ENCODE measurements around the gene CGGBP1.

Gene CGGBP1

GRCh38 chr3:88093266-88093665 is 34.5 kb upstream of the CGGBP1 start:
- no peak overlapping the region for H3K9ac ChIP-seq (ENCODE audit: low read length)
- H3K27ac ChIP-seq (ENCODE audit: low read depth, low read length, poor library complexity, severe bottlenecking), result no peak overlapping the region
- no peak for TF ChIP-seq EZH2 (IDR thresholded peaks at IDR 0.05; ENCODE audit: borderline replicate concordance, low read length)
- TF ChIP-seq, protein P1, sequence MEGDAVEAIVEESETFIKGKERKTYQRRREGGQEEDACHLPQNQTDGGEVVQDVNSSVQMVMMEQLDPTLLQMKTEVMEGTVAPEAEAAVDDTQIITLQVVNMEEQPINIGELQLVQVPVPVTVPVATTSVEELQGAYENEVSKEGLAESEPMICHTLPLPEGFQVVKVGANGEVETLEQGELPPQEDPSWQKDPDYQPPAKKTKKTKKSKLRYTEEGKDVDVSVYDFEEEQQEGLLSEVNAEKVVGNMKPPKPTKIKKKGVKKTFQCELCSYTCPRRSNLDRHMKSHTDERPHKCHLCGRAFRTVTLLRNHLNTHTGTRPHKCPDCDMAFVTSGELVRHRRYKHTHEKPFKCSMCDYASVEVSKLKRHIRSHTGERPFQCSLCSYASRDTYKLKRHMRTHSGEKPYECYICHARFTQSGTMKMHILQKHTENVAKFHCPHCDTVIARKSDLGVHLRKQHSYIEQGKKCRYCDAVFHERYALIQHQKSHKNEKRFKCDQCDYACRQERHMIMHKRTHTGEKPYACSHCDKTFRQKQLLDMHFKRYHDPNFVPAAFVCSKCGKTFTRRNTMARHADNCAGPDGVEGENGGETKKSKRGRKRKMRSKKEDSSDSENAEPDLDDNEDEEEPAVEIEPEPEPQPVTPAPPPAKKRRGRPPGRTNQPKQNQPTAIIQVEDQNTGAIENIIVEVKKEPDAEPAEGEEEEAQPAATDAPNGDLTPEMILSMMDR (IDR thresholded peaks at IDR 0.05; ENCODE audit: low read length), result no peak
- H3K4me2 ChIP-seq (ENCODE audit: low read length), result no peak overlapping the region
- no peaks in the 10 kb centered on the region for H4K20me1 ChIP-seq (ENCODE audit: insufficient read depth, low read length)
- H3K9me2 ChIP-seq (ENCODE audit: low read depth, low read length), result no peaks in the 10 kb centered on the region
- no peak overlapping the region for H3K4me3 ChIP-seq (ENCODE audit: low read depth, low read length, poor library complexity, severe bottlenecking)
- no peak overlapping the region for H2AFZ ChIP-seq (ENCODE audit: low read length)
- H3K27me3 ChIP-seq (ENCODE audit: insufficient read depth, low read length), result no peaks in the 10 kb centered on the region
- H3K9me3 ChIP-seq (ENCODE audit: low read length), result peaks cover 3% of the 10 kb centered on the region; the same call in 1 of the 2 replicates
- H3K4me1 ChIP-seq (ENCODE audit: insufficient read depth, low read length, severe bottlenecking), result no peaks in the 10 kb centered on the region
- no peaks in the 10 kb centered on the region for H3K79me2 ChIP-seq (ENCODE audit: insufficient read depth, low read length)
- peaks cover 57% of the 10 kb centered on the region for H3K36me3 ChIP-seq (ENCODE audit: insufficient read depth, low read length)
- H3F3A ChIP-seq (ENCODE audit: insufficient read depth, low read length), result no peaks in the 10 kb centered on the region

DNA sequence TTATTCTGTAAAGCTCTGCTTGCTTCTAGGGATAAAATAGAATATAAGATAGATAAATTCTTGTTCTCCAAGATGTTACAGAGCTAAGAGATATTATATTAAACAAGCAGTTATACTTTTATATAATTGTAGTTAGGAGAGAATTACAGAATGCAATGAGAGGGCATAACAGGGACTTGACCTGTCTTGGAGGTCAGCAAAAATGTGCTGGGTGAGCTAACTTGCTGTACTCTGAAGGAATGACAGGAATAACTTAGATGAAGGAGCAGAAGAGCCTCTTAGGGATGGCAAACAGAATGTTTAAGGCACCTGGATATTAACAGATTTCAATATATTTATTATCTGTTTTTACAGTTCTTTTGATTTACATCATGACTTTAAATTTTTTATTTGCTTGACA is 33.5 kb upstream of the CGGBP1 start:
- Histone ChIP-seq H3K9me2 (ENCODE audit: low read depth, low read length) (no peaks in the 10 kb centered on the region), H3K4me3 (ENCODE audit: low read depth, low read length, poor library complexity, severe bottlenecking) (no peak overlapping the region), H3K27me3 (ENCODE audit: insufficient read depth, low read length) (no peaks in the 10 kb centered on the region), H4K20me1 (ENCODE audit: insufficient read depth, low read length) (no peaks in the 10 kb centered on the region), H3F3A (ENCODE audit: insufficient read depth, low read length) (no peaks in the 10 kb centered on the region), H3K9ac (ENCODE audit: low read length) (no peak overlapping the region), H3K27ac (ENCODE audit: low read depth, low read length, poor library complexity, severe bottlenecking) (no peak overlapping the region), H3K4me1 (ENCODE audit: insufficient read depth, low read length, severe bottlenecking) (no peaks in the 10 kb centered on the region), H3K36me3 (ENCODE audit: insufficient read depth, low read length) (peaks cover 65% of the 10 kb centered on the region), H2AFZ (ENCODE audit: low read length) (no peak overlapping the region), H3K9me3 (ENCODE audit: low read length) (peaks cover 3% of the 10 kb centered on the region; the same call in 1 of the 2 replicates), H3K79me2 (ENCODE audit: insufficient read depth, low read length) (no peaks in the 10 kb centered on the region), H3K4me2 (ENCODE audit: low read length) (no peak overlapping the region)
- TF ChIP-seq EZH2 (IDR thresholded peaks at IDR 0.05; ENCODE audit: borderline replicate concordance, low read length), result no peak
- TF ChIP-seq, protein P1 (IDR thresholded peaks at IDR 0.05; ENCODE audit: low read length), result no peak

GRCh38 chr3:88090681-88091080 is 31.9 kb upstream of the CGGBP1 start:
- H3K9me3 ChIP-seq (ENCODE audit: low read length), result peaks cover 3% of the 10 kb centered on the region; the same call in 1 of the 2 replicates
- TF ChIP-seq EZH2 (IDR thresholded peaks at IDR 0.05; ENCODE audit: borderline replicate concordance, low read length), result no peak
- TF ChIP-seq, protein P1 (IDR thresholded peaks at IDR 0.05; ENCODE audit: low read length), result no peak
- H2AFZ ChIP-seq (ENCODE audit: low read length), result no peak overlapping the region
- H3K4me2 ChIP-seq (ENCODE audit: low read length), result no peak overlapping the region
- no peaks in the 10 kb centered on the region for H3K4me1 ChIP-seq (ENCODE audit: insufficient read depth, low read length, severe bottlenecking)
- H3K9ac ChIP-seq (ENCODE audit: low read length), result no peak overlapping the region
- H4K20me1 ChIP-seq (ENCODE audit: insufficient read depth, low read length), result no peaks in the 10 kb centered on the region
- no peak overlapping the region for H3K27ac ChIP-seq (ENCODE audit: low read depth, low read length, poor library complexity, severe bottlenecking)
- no peaks in the 10 kb centered on the region for H3F3A ChIP-seq (ENCODE audit: insufficient read depth, low read length)
- H3K9me2 ChIP-seq (ENCODE audit: low read depth, low read length), result no peaks in the 10 kb centered on the region
- H3K27me3 ChIP-seq (ENCODE audit: insufficient read depth, low read length), result no peaks in the 10 kb centered on the region
- peaks cover 68% of the 10 kb centered on the region for H3K36me3 ChIP-seq (ENCODE audit: insufficient read depth, low read length)
- H3K79me2 ChIP-seq (ENCODE audit: insufficient read depth, low read length), result no peaks in the 10 kb centered on the region; the same call in 1 of the 2 replicates
- no peak overlapping the region for H3K4me3 ChIP-seq (ENCODE audit: low read depth, low read length, poor library complexity, severe bottlenecking)
